B cell (primary cell): Measurements from ENCODE around the gene CIC. TPM values are rescaled to one million over a fixed set of nuclear protein-coding genes. Genes with fewer than 3 reads are reported as not detected.
"Not testable (repeated sequence)": the region's sequence is repeated elsewhere in the genome, so short reads cannot be mapped to it uniquely, and the experiment has no call there.

ENCODE experiments used
- ATAC-seq: fragments of 200-7000 bp; cut with Tn5 transposase; one replicate; pipeline ENCODE4 v1.10.0; 2021; ENCODE audit warnings: low read depth, mild to moderate bottlenecking, moderate number of reproducible peaks, moderate library complexity
- CTCF ChIA-PET: fragments of 350-600 bp; sonication (Branson Sonifier 250); formaldehyde crosslinking; loops from one replicate; lab custom pipeline; 2021; ENCODE audit warnings: antibody characterized with exemption, inconsistent platforms; lab: Charles Lee
- POLR2A ChIA-PET: fragments of 350-600 bp; sonication (Branson Sonifier 250); formaldehyde crosslinking; loops from one replicate; lab custom pipeline; 2021; ENCODE audit warnings: antibody characterized with exemption; lab: Charles Lee
- DNase-seq: peaks from one replicate; pipeline ENCODE4 v3.0.0; 2013
- H2AFZ ChIP-seq: 2 replicates; pipeline ENCODE4 v1.6.1; 2012; ENCODE audit warnings: mild to moderate bottlenecking, low read depth, low read length; ENCODE audit not compliant: insufficient read depth, poor library complexity, severe bottlenecking
- H3K27ac ChIP-seq, 2 donors: 1 replicate in 1 of 2; 2 replicates in 1 of 2; pipeline ENCODE4 v1.5.1; 2012 to 2013; ENCODE audit warnings: low read length in 2 of 2, mild to moderate bottlenecking in 2 of 2, moderate library complexity in 1 of 2
- H3K27me3 ChIP-seq, 4 experiments: fragments of 200-600 bp in 1 of 4; sonication (generic) in 1 of 4; replicated peaks in 1 of 4; 1 replicate in 2 of 4; 2 replicates in 2 of 4; pipeline versions ENCODE4 v1.6.1 to v1.7.0; 2013 to 2016; ENCODE audit warnings: low read length in 3 of 4, mild to moderate bottlenecking in 2 of 4, mixed read lengths in 1 of 4, moderate library complexity in 1 of 4; ENCODE audit not compliant: insufficient read depth in 4 of 4, control insufficient read depth in 3 of 4; ENCODE audit errors: control extremely low read depth in 1 of 4
- H3K36me3 ChIP-seq, 2 experiments: replicated peaks in 1 of 2; 1 replicate in 1 of 2; 2 replicates in 1 of 2; pipeline versions ENCODE4 v1.6.1 to v1.7.1; 2013; ENCODE audit warnings: low read length in 1 of 2; ENCODE audit not compliant: insufficient read depth in 2 of 2, control insufficient read depth in 1 of 2; ENCODE audit errors: control extremely low read depth in 1 of 2, extremely low read depth in 1 of 2
- H3K4me1 ChIP-seq, 2 donors: fragments of 200-600 bp in 1 of 2; sonication (generic) in 1 of 2; 1 replicate in 1 of 2; 2 replicates in 1 of 2; pipeline versions ENCODE4 v1.5.1 to v1.6.1; 2013 to 2017; ENCODE audit warnings: low read length in 2 of 2; ENCODE audit not compliant: control insufficient read depth in 2 of 2, insufficient read depth in 2 of 2
- H3K4me2 ChIP-seq: replicated peaks from 2 replicates; pipeline ENCODE3; 2012; ENCODE audit warnings: mild to moderate bottlenecking, low read depth, low read length; ENCODE audit not compliant: poor library complexity, severe bottlenecking
- H3K4me3 ChIP-seq, 5 experiments: fragments of 200-600 bp in 1 of 5; sonication (generic) in 1 of 5; 1 replicate in 3 of 5; 2 replicates in 2 of 5; pipeline versions ENCODE4 v1.5.1 to v1.7.0; 2011 to 2016; ENCODE audit warnings: low read length in 4 of 5, mild to moderate bottlenecking in 4 of 5, low read depth in 2 of 5, control low read depth in 1 of 5, moderate library complexity in 1 of 5; ENCODE audit not compliant: insufficient read depth in 1 of 5; ENCODE audit errors: control extremely low read depth in 1 of 5, extremely low read depth in 1 of 5
- H3K79me2 ChIP-seq: fragments of 200-600 bp; sonication (generic); one replicate; pipeline ENCODE4 v1.6.0; 2016; ENCODE audit warnings: low read length; ENCODE audit not compliant: control insufficient read depth, insufficient read depth
- H3K9ac ChIP-seq: fragments of 200-600 bp; sonication (generic); 2 replicates; pipeline ENCODE4 v1.6.1; 2017; ENCODE audit warnings: mild to moderate bottlenecking, low read length, moderate library complexity
- H3K9me3 ChIP-seq, 3 donors: one replicate each; pipeline versions ENCODE4 v1.6.1 to v1.7.1; 2013; ENCODE audit warnings: low read length in 2 of 3; ENCODE audit not compliant: control insufficient read depth in 2 of 3, insufficient read depth in 1 of 3; ENCODE audit errors: control extremely low read depth in 1 of 3
- H4K20me1 ChIP-seq: 2 replicates; pipeline ENCODE4 v1.6.0; 2012; ENCODE audit warnings: mild to moderate bottlenecking, low read length; ENCODE audit not compliant: insufficient read depth, control insufficient read depth, poor library complexity, severe bottlenecking
- H3K27ac Mint-ChIP-seq: one replicate; pipeline ENCODE4 v1.8.0; 2021; ENCODE audit warnings: mixed read lengths
- H3K27me3 Mint-ChIP-seq: one replicate; pipeline ENCODE4 v1.8.0; 2021; ENCODE audit warnings: mixed read lengths
- H3K4me1 Mint-ChIP-seq: one replicate; pipeline ENCODE4 v1.8.0; 2021; ENCODE audit warnings: mixed read lengths
- H3K4me3 Mint-ChIP-seq: one replicate; pipeline ENCODE4 v1.8.0; 2021; ENCODE audit warnings: mixed read lengths
- H3K9me3 Mint-ChIP-seq: one replicate; pipeline ENCODE4 v1.8.0; 2022; ENCODE audit warnings: mixed read lengths; ENCODE audit not compliant: insufficient read depth
- CTCF ChIP-seq: fragments of 200-600 bp; IDR thresholded peaks from one replicate; pipeline ENCODE4 v1.8.0; 2022; ENCODE audit warnings: antibody characterized with exemption, mild to moderate bottlenecking
- EZH2 ChIP-seq: IDR thresholded peaks from 2 replicates; pipeline ENCODE4 v1.6.1; 2012; ENCODE audit warnings: borderline replicate concordance, low read depth, mild to moderate bottlenecking, moderate library complexity, low read length; ENCODE audit not compliant: insufficient read depth, poor library complexity, severe bottlenecking
- WGBS: methylation state at CpG from one replicate; pipeline ENCODE4 v1.1.5; 2013; ENCODE audit warnings: missing lambda C conversion rate; ENCODE audit not compliant: insufficient coverage; 5-methylcytosine and 5-hydroxymethylcytosine counted together
- intact Hi-C: fragments of 100-400 bp; cut with micrococcal nuclease; formaldehyde crosslinking; loops from one replicate; pipeline ENCODE4 v1.10.0; 2022
- polyA plus RNA-seq: library from polyadenylated mRNA; depleted of rRNA; stranded (reverse); fragments of >200 nt; gene quantifications from 2 replicates; pipeline ENCODE4 v1.2.3, GENCODE V29; 2012
- total RNA-seq, 2 donors: library from RNA; stranded (reverse); fragments of 120-200 nt in 1 of 2; gene quantifications; 1 replicate in 1 of 2; 2 replicates in 1 of 2; pipeline versions ENCODE4 v1.2.3 to v1.2.4, GENCODE V29; 2013 to 2022

CIC gene
- total and polyA plus RNA-seq, 2 donors (not counting 1 experiment from before 2014, with no cell fraction given) = 75.7 to 119 TPM

DNA sequence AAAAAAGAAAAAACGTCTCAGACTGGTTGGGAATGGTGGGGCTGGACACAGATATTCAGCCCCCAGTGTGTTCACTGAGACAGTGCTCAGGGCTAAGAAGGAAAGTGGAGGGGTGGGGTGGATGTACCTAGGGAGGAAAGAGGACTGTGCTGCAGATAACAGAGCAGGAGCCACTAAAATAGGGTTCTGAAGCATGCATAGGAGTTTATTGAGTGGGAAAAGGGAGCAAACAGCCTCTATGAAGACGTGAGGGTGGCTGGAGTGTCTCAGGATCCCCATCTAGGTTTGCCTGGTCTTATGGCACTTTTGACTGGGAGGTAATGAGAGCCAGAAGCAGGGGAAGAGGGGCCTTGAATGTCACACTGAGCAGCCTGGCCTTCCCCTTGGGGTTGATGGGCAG is 59.8 kb downstream of the CIC start:
- ChIA-PET CTCF (no interaction called here), POLR2A (interaction anchor here (0.6 kb wide), 1 partner anchor 70 kb away, joined by 4 read pairs; no protein-coding TSS in a partner anchor)
- Histone ChIP-seq H3K9ac (no peak overlapping the region), H3K4me1 (peaks cover 21 to 31% of the 10 kb centered on the region in 2 donors), H4K20me1 (no peaks in the 10 kb centered on the region), H3K36me3 (no peaks in the 10 kb centered on the region), H3K4me3 (no peak overlapping the region), H3K4me2 (no peak overlapping the region), H3K27me3 (peaks cover 0 to 8% (median 0%) of the 10 kb centered on the region in 4 experiments), H3K9me3 (no peaks in the 10 kb centered on the region), H2AFZ (no peak overlapping the region), H3K27ac (no peak overlapping the region), H3K79me2 (peaks cover 44% of the 10 kb centered on the region)
- DNase-seq (no peak), ATAC-seq (no peak)
- intact Hi-C loops = no loop called here
- TF ChIP-seq EZH2 = no peak
- TF ChIP-seq CTCF = no peak
- Mint-ChIP-seq H3K27ac (no peak overlapping the region), H3K27me3 (peaks cover 6% of the 10 kb centered on the region), H3K9me3 (no peaks in the 10 kb centered on the region), H3K4me3 (no peak overlapping the region), H3K4me1 (peaks cover 22% of the 10 kb centered on the region)
- 89% methylated on average over 2 of the region's 2 CpGs for WGBS

DNA sequence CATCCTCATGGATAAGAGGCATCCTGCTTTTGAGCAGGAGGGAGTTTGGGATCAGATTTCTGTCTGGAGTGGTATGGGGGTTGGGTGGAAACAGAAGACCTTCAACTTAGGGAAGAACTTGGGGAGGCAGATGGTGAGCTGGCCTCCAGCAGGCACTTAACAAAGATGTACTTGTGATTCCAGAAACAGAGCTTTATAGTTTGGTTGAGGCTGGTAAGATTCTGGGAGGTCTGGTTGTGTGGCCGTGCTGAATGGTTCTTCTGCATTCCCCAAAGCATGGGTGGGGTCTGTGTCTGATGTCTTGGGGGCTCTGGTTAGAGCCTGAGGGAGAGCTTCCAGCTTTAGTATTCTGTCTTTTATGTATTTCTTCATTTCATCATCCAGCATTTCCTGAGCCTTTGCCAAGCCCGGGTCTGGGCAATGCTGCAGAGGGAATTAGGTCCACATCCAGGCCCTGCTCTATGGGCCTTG is 61.2 kb downstream of the CIC start:
- no peaks in the 10 kb centered on the region for H4K20me1 ChIP-seq
- CTCF ChIA-PET = interaction anchor here (0.7 to 1.8 kb wide), 3 partner anchors 41 to 67 kb away, joined by 3 to 5 read pairs (median 4); no protein-coding TSS in a partner anchor
- no peak overlapping the region for H2AFZ ChIP-seq
- H3K4me1 ChIP-seq = peaks cover 10 to 19% of the 10 kb centered on the region in 2 donors
- Mint-ChIP-seq H3K4me3 (no peak overlapping the region), H3K9me3 (no peaks in the 10 kb centered on the region), H3K27me3 (peaks cover under 1% of the 10 kb centered on the region), H3K4me1 (peaks cover 19% of the 10 kb centered on the region), H3K27ac (no peak overlapping the region)
- H3K9me3 ChIP-seq = no peaks in the 10 kb centered on the region
- no peak for ATAC-seq
- no peak overlapping the region for H3K4me3 ChIP-seq
- peaks cover 40% of the 10 kb centered on the region for H3K79me2 ChIP-seq
- H3K27ac ChIP-seq = no peak overlapping the region
- 80% methylated on average over 1 of the region's 2 CpGs for WGBS
- no peaks in the 10 kb centered on the region for H3K27me3 ChIP-seq
- no peak for DNase-seq
- peaks cover 0 to 4% of the 10 kb centered on the region in 2 experiments for H3K36me3 ChIP-seq
- no peak overlapping the region for H3K4me2 ChIP-seq
- no peak for TF ChIP-seq CTCF
- no peak for TF ChIP-seq EZH2
- no peak overlapping the region for H3K9ac ChIP-seq
- intact Hi-C loops = no loop called here
- POLR2A ChIA-PET = interaction anchor here (0.7 kb wide), 1 partner anchor 214 kb away, joined by 7 read pairs; no protein-coding TSS in a partner anchor

- H3K9ac ChIP-seq, H3K9me3 ChIP-seq, intact Hi-C loops, H3K27me3 ChIP-seq, H3K4me3 ChIP-seq, H3K4me2 ChIP-seq, H2AFZ ChIP-seq, H3K27ac ChIP-seq, H3K27me3 Mint-ChIP-seq, DNase-seq, ATAC-seq, H4K20me1 ChIP-seq, H3K27ac Mint-ChIP-seq, H3K4me3 Mint-ChIP-seq, H3K9me3 Mint-ChIP-seq, H3K36me3 ChIP-seq: not testable (repeated sequence)
- Histone ChIP-seq H3K79me2 (peaks cover 38% of the 10 kb centered on the region), H3K4me1 (peaks cover 8 to 12% of the 10 kb centered on the region in 2 donors)
- ChIA-PET CTCF (interaction anchor here (1.3 to 1.8 kb wide), 2 partner anchors 40 to 66 kb away, joined by 3 to 4 read pairs; no protein-coding TSS in a partner anchor), POLR2A (interaction anchor here (0.6 kb wide), 1 partner anchor 456 kb away, joined by 3 read pairs; no protein-coding TSS in a partner anchor)
- WGBS = 100% methylated on average over 1 of the region's 3 CpGs
- H3K4me1 Mint-ChIP-seq = peaks cover 14% of the 10 kb centered on the region
These were observed 62.3 kb downstream of the CIC start for GRCh38 chr19:42331333-42331732.
